H1 (cell line): ENCODE data around the gene COL8A2. TPM values are rescaled to one million over a fixed set of nuclear protein-coding genes. Genes with fewer than 3 reads are reported as not detected.

Experiments used
- CTCF ChIA-PET: fragments of 300-600 bp; sonication (Branson Sonifier 250); formaldehyde crosslinking; loops from one replicate; lab custom pipeline; 2021; ENCODE audit not compliant: partially characterized antibody; lab: Charles Lee
- POLR2A ChIA-PET: fragments of 300-600 bp; sonication (Branson Sonifier 250); formaldehyde crosslinking; loops from one replicate; lab custom pipeline; 2021; ENCODE audit warnings: inconsistent platforms; ENCODE audit not compliant: partially characterized antibody; lab: Charles Lee
- DNase-seq, 2 experiments: peaks; one replicate each; pipeline versions ENCODE4 v3.0.0 to v3.0.0-alpha.2; 2010 to 2022; ENCODE audit warnings: low spot score in 2 of 2, low read depth in 1 of 2, mixed read lengths in 1 of 2
- FAIRE-seq: peaks from 2 replicates; lab custom pipeline; 2011; peaks lifted over from hg19 to GRCh38; lab: Jason Lieb, UNC
- H2AFZ ChIP-seq: 2 replicates; pipeline ENCODE4 v1.8.1; 2012; ENCODE audit warnings: low read length, inconsistent platforms
- H2AK5ac ChIP-seq: 2 replicates; pipeline ENCODE4 v1.6.1; 2013; ENCODE audit warnings: low read depth, low read length
- H2BK120ac ChIP-seq: replicated peaks from 2 replicates; pipeline ENCODE3; 2013; ENCODE audit warnings: low read depth, low read length, inconsistent platforms
- H2BK12ac ChIP-seq: 2 replicates; pipeline ENCODE4 v1.6.1; 2013; ENCODE audit warnings: low read depth, low read length
- H2BK15ac ChIP-seq: 2 replicates; pipeline ENCODE4 v1.6.1; 2013; ENCODE audit warnings: low read length
- H2BK20ac ChIP-seq: 2 replicates; pipeline ENCODE4 v1.6.1; 2013; ENCODE audit warnings: low read length
- H2BK5ac ChIP-seq: 2 replicates; pipeline ENCODE4 v1.6.1; 2013; ENCODE audit warnings: low read depth, low read length
- H3K14ac ChIP-seq: 2 replicates; pipeline ENCODE4 v1.6.1; 2013; ENCODE audit warnings: inconsistent platforms; ENCODE audit not compliant: insufficient read length
- H3K18ac ChIP-seq: 2 replicates; pipeline ENCODE4 v1.6.1; 2013; ENCODE audit warnings: low read length; ENCODE audit errors: extremely low read depth
- H3K23ac ChIP-seq: 2 replicates; pipeline ENCODE4 v1.6.1; 2013; ENCODE audit warnings: inconsistent platforms; ENCODE audit not compliant: insufficient read length
- H3K23me2 ChIP-seq: 2 replicates; pipeline ENCODE4 v1.6.1; 2013; ENCODE audit warnings: low read depth, low read length
- H3K27ac ChIP-seq: 2 replicates; pipeline ENCODE4 v1.6.1; 2011; ENCODE audit warnings: low read depth, low read length, inconsistent platforms
- H3K27me3 ChIP-seq, 4 experiments: replicated peaks in 1 of 4; 1 replicate in 1 of 4; 2 replicates in 3 of 4; pipeline versions ENCODE4 v1.6.1 to v1.8.1; 2011 to 2013; ENCODE audit warnings: low read length in 3 of 4, mild to moderate bottlenecking in 3 of 4, inconsistent platforms in 2 of 4, mixed read lengths in 2 of 4, moderate library complexity in 1 of 4; ENCODE audit not compliant: control insufficient read depth in 3 of 4, insufficient read depth in 3 of 4; ENCODE audit errors: extremely low read depth in 1 of 4
- H3K36me3 ChIP-seq, 4 experiments: 2 replicates each; pipeline versions ENCODE4 v1.6.1 to v1.8.1; 2011 to 2013; ENCODE audit warnings: mild to moderate bottlenecking in 4 of 4, low read length in 3 of 4, moderate library complexity in 2 of 4, control low read depth in 1 of 4, inconsistent platforms in 1 of 4; ENCODE audit not compliant: insufficient read depth in 4 of 4, control insufficient read depth in 2 of 4
- H3K4ac ChIP-seq: replicated peaks from 2 replicates; pipeline ENCODE3; 2013; ENCODE audit warnings: low read length, low read depth, mixed read lengths, inconsistent platforms; ENCODE audit not compliant: insufficient read length
- H3K4me1 ChIP-seq, 4 experiments: replicated peaks in 1 of 4; 1 replicate in 1 of 4; 2 replicates in 3 of 4; pipeline versions ENCODE4 v1.6.1 to v1.8.1; 2011 to 2013; ENCODE audit warnings: low read length in 3 of 4, inconsistent platforms in 2 of 4, mixed read lengths in 1 of 4; ENCODE audit not compliant: insufficient read depth in 4 of 4, control insufficient read depth in 3 of 4
- H3K4me2 ChIP-seq, 2 experiments: 2 replicates each; pipeline versions ENCODE4 v1.6.1 to v1.8.1; 2011 to 2013; ENCODE audit warnings: low read depth in 2 of 2, low read length in 2 of 2, control low read depth in 1 of 2, inconsistent platforms in 1 of 2, mild to moderate bottlenecking in 1 of 2; ENCODE audit not compliant: insufficient read depth in 1 of 2
- H3K4me3 ChIP-seq, 4 experiments: fragments of 200-600, 300-600 bp in 1 of 4; sonication (generic), shearing (Covaris generic), sonication (Bioruptor Twin) in 1 of 4; 2 replicates each; pipeline versions ENCODE4 v1.5.1 to v1.8.1; 2011 to 2016; ENCODE audit warnings: low read length in 4 of 4, low read depth in 3 of 4, control low read depth in 2 of 4, inconsistent platforms in 2 of 4, mild to moderate bottlenecking in 2 of 4, mixed read lengths in 1 of 4, moderate library complexity in 1 of 4; ENCODE audit not compliant: insufficient read depth in 2 of 4; ENCODE audit errors: extremely low read depth in 1 of 4
- H3K56ac ChIP-seq: replicated peaks from 2 replicates; pipeline ENCODE3; 2013; ENCODE audit warnings: low read depth, mild to moderate bottlenecking, mixed read lengths, low read length, inconsistent platforms; ENCODE audit not compliant: insufficient read length
- H3K79me1 ChIP-seq: 2 replicates; pipeline ENCODE4 v1.6.1; 2013; ENCODE audit warnings: low read depth, low read length, control low read depth
- H3K79me2 ChIP-seq, 2 experiments: 2 replicates each; pipeline versions ENCODE4 v1.6.1 to v1.8.1; 2012 to 2013; ENCODE audit warnings: low read length in 2 of 2, mild to moderate bottlenecking in 2 of 2, inconsistent platforms in 1 of 2; ENCODE audit not compliant: insufficient read depth in 2 of 2, control insufficient read depth in 1 of 2
- H3K9ac ChIP-seq, 4 experiments: replicated peaks in 1 of 4; 1 replicate in 1 of 4; 2 replicates in 3 of 4; pipeline versions ENCODE4 v1.6.1 to v1.8.1; 2011 to 2013; ENCODE audit warnings: low read depth in 3 of 4, low read length in 3 of 4, control low read depth in 2 of 4, mild to moderate bottlenecking in 2 of 4, moderate library complexity in 2 of 4, inconsistent platforms in 1 of 4; ENCODE audit errors: extremely low read depth in 1 of 4
- H3K9me3 ChIP-seq, 2 experiments: 2 replicates each; pipeline versions ENCODE4 v1.6.1 to v1.8.1; 2012 to 2013; ENCODE audit warnings: mild to moderate bottlenecking in 2 of 2, moderate library complexity in 2 of 2, control low read depth in 1 of 2, inconsistent platforms in 1 of 2, low read depth in 1 of 2, low read length in 1 of 2, mixed read lengths in 1 of 2; ENCODE audit not compliant: insufficient read depth in 2 of 2
- H4K20me1 ChIP-seq, 2 experiments: replicated peaks in 1 of 2; 2 replicates each; pipeline versions ENCODE3 to v1.8.1; 2011 to 2013; ENCODE audit warnings: inconsistent platforms in 2 of 2, low read length in 2 of 2, mild to moderate bottlenecking in 1 of 2; ENCODE audit not compliant: insufficient read depth in 2 of 2, control insufficient read depth in 1 of 2
- H4K5ac ChIP-seq: 2 replicates; pipeline ENCODE4 v1.6.1; 2013; ENCODE audit warnings: low read length, low read depth, mixed read lengths, inconsistent platforms; ENCODE audit not compliant: insufficient read length
- H4K8ac ChIP-seq: 2 replicates; pipeline ENCODE4 v1.8.0; 2013; ENCODE audit warnings: mild to moderate bottlenecking, moderate library complexity, low read length, inconsistent platforms; ENCODE audit not compliant: insufficient read depth; ENCODE audit errors: extremely low read depth
- H4K91ac ChIP-seq: replicated peaks from 2 replicates; pipeline ENCODE3; 2013; ENCODE audit warnings: low read length, mixed read lengths, inconsistent platforms; ENCODE audit not compliant: insufficient read length
- MAFK ChIP-seq: IDR thresholded peaks from 2 replicates; pipeline ENCODE4 v1.6.1; 2012; ENCODE audit warnings: low read depth, mild to moderate bottlenecking, improper control_type of control experiment, low read length
- WGBS, 2 experiments: shearing (Covaris generic) in 1 of 2; methylation state at CpG; one replicate each; pipeline versions ENCODE4 v1.1.6 to v1.1.7; 2013 to 2015; ENCODE audit warnings: low lambda C conversion rate in 2 of 2, mixed read lengths in 2 of 2, inconsistent platforms in 1 of 2, low coverage in 1 of 2, missing lambda C conversion rate in 1 of 2; ENCODE audit not compliant: insufficient replicate concordance in 2 of 2, insufficient coverage in 1 of 2, insufficient read length in 1 of 2; ENCODE audit errors: extremely low coverage in 1 of 2, missing lambda C conversion rate in 1 of 2; 5-methylcytosine and 5-hydroxymethylcytosine counted together
- polyA plus RNA-seq, 7 experiments: library from polyadenylated mRNA; depleted of rRNA in 3 of 7; stranded (reverse) in 5 of 7; unstranded in 2 of 7; fragments of >200 nt in 5 of 7; fragments of 200-250 nt in 2 of 7; gene quantifications; 1 replicate in 5 of 7; 2 replicates in 1 of 7; 4 replicates in 1 of 7; pipeline versions ENCODE4 v1.2.1 to v1.2.3, GENCODE V29; 2011 to 2013; ENCODE audit warnings: missing spikeins in 2 of 7, mixed read lengths in 2 of 7
- total RNA-seq: library from RNA; stranded (reverse); fragmentation: NEBNext Ultra II Directional; extraction: Animal tissue kit (Norgen Biotek cat#: 25700); gene quantifications from 2 replicates; pipeline ENCODE4 v1.2.1, GENCODE V29; 2021

COL8A2 gene
- total and polyA plus RNA-seq, 2 of the 8 experiments (the other 6 are each of a cell fraction or from before 2014, with no cell fraction given): 2.1 to 2.8 TPM

- no peak overlapping the region for H3K4me3 ChIP-seq
- no peaks in the 10 kb centered on the region for H3K9me3 ChIP-seq
- 92% methylated on average over 5 of the region's 6 CpGs; no CpG with 5 or more reads in 1 of the 2 experiments for WGBS, 2 experiments
- no peaks in the 10 kb centered on the region for H3K79me1 ChIP-seq
- no peak overlapping the region for H3K27ac ChIP-seq
- H3K9ac ChIP-seq: no peak overlapping the region
- H3K4me2 ChIP-seq: no peak overlapping the region
- H3K18ac ChIP-seq: no peak overlapping the region
- H4K5ac ChIP-seq: no peak overlapping the region
- H2AK5ac ChIP-seq: no peak overlapping the region
- no peak overlapping the region for H2AFZ ChIP-seq
- ChIA-PET POLR2A (interaction anchor here (1.1 to 9.3 kb wide), 3 partner anchors 15 to 45 kb away, joined by 3 to 61 read pairs (median 7); partner anchors contain the start of gene TRAPPC3), CTCF (interaction anchor here (0.7 to 20.9 kb wide), 21 partner anchors 9 to 279 kb away, joined by 3 to 738 read pairs (median 4); partner anchors contain the start of genes ADPRS, MAP7D1, SH3D21 and TRAPPC3)
- no peaks in the 10 kb centered on the region for H3K79me2 ChIP-seq
- H3K23me2 ChIP-seq: no peaks in the 10 kb centered on the region
- H3K4ac ChIP-seq: no peak overlapping the region
- peak overlapping the region; percentile 45; the same call in 1 of the 2 replicates for H4K8ac ChIP-seq
- H2BK120ac ChIP-seq: no peak overlapping the region
- H4K91ac ChIP-seq: no peak overlapping the region
- H3K14ac ChIP-seq: no peak overlapping the region
- FAIRE-seq (no peak), DNase-seq (no peak)
- H3K23ac ChIP-seq: no peak overlapping the region
- H2BK15ac ChIP-seq: no peak overlapping the region
- H2BK5ac ChIP-seq: 0 out of 2 replicates have a peak overlapping the region, but pooled peaks have one; percentile 52
- H4K20me1 ChIP-seq: peaks cover 0 to 2% of the 10 kb centered on the region in 2 experiments
- H2BK12ac ChIP-seq: peak overlapping the region; percentile 17; the same call in 1 of the 2 replicates
- peaks cover 0 to 2% (median 0%) of the 10 kb centered on the region in 4 experiments; a peak in 2 of 7 replicates for H3K4me1 ChIP-seq
- H3K36me3 ChIP-seq: peaks cover 0 to 3% (median 0%) of the 10 kb centered on the region in 4 experiments; a peak in 4 of 8 replicates
- H2BK20ac ChIP-seq: no peak overlapping the region
- no peaks in the 10 kb centered on the region for H3K27me3 ChIP-seq
- no peak overlapping the region for H3K56ac ChIP-seq
- no peak for TF ChIP-seq MAFK
Measured at GRCh38 chr1:36134031-36134430, 9.0 kb upstream of the COL8A2 start.
